Transverse colon (tissue), 4 donors: ENCODE data around the gene ATP8A1. TPM values are rescaled to one million over a fixed set of nuclear protein-coding genes. Genes with fewer than 3 reads are reported as not detected.

Experiments used
- DNase-seq: peaks from one replicate; pipeline ENCODE4 v3.0.0-alpha.2; 2019
- H3K27ac ChIP-seq, 4 donors: fragments of 200-600 bp; sonication (generic); 2 replicates each; pipeline ENCODE4 v1.5.1; 2016 to 2018; ENCODE audit warnings: inconsistent platforms in 4 of 4
- H3K27me3 ChIP-seq: fragments of 200-600 bp; sonication (generic); 2 replicates; pipeline ENCODE4 v1.5.1; 2017; ENCODE audit warnings: inconsistent platforms
- H3K36me3 ChIP-seq, 4 donors: fragments of 200-600 bp; sonication (generic); 2 replicates each; pipeline ENCODE4 v1.5.1; 2017 to 2019; ENCODE audit warnings: inconsistent platforms in 4 of 4
- H3K4me1 ChIP-seq, 4 donors: fragments of 200-600 bp; sonication (generic); 2 replicates each; pipeline ENCODE4 v1.5.1; 2017 to 2020; ENCODE audit warnings: inconsistent platforms in 4 of 4
- H3K4me3 ChIP-seq, 4 donors: fragments of 200-600 bp; sonication (generic); 1 replicate in 1 of 4; 2 replicates in 3 of 4; pipeline versions ENCODE4 v1.5.1 to v1.6.1; 2017 to 2019; ENCODE audit warnings: inconsistent platforms in 4 of 4
- H3K9me3 ChIP-seq, 2 donors: fragments of 200-600 bp; sonication (generic); 2 replicates each; pipeline ENCODE4 v1.5.1; 2017 to 2019; ENCODE audit warnings: inconsistent platforms in 2 of 2
- EP300 ChIP-seq: sonication (generic); formaldehyde crosslinking; IDR thresholded peaks from one replicate; pipeline ENCODE4 v1.6.1; 2017; ENCODE audit warnings: antibody characterized with exemption, low read depth
- POLR2A ChIP-seq: fragments of 450-650 bp; IDR thresholded peaks from one replicate; pipeline ENCODE4 v1.6.1; 2016; ENCODE audit warnings: antibody characterized with exemption, mild to moderate bottlenecking, moderate library complexity
- POLR2AphosphoS5 ChIP-seq, 3 donors: sonication (generic); formaldehyde crosslinking; IDR thresholded peaks; one replicate each; pipeline ENCODE4 v1.6.1; 2016; ENCODE audit warnings: antibody characterized with exemption in 3 of 3
- WGBS, 2 donors: methylation state at CpG; one replicate each; pipeline ENCODE4 v1.1.5; 2018; ENCODE audit warnings: low coverage in 1 of 2; 5-methylcytosine and 5-hydroxymethylcytosine counted together
- in situ Hi-C, 4 donors: fragments of 200-750 bp; cut with MboI; loops; one replicate each; pipeline versions ENCODE4 v1.15.0 to v1.15.1; 2017; ENCODE audit warnings: low sequenced_read_pairs in 3 of 4, low pct_ligation_motif_present in 1 of 4, low pct_unique_long_range_greater_than_20kb in 1 of 4
- intact Hi-C: fragments of 100-400 bp; cut with DNase I; formaldehyde crosslinking; loops from one replicate; pipeline ENCODE4 v1.15.1; 2023; ENCODE audit warnings: low total_unique reads
- total RNA-seq, 4 donors: library from RNA; depleted of rRNA; stranded (reverse); fragments of >200 nt; gene quantifications; one replicate each; pipeline ENCODE4 v1.1.0, GENCODE V29; 2016
- TF ChIP-seq, protein P1 (sequence below), 5 experiments: fragments of 200-600 bp in 3 of 5; fragments of 450-650 bp in 2 of 5; sonication (generic) in 3 of 5; IDR thresholded peaks; 1 replicate in 2 of 5; 2 replicates in 3 of 5; pipeline ENCODE4 v1.5.1; 2016 to 2017; ENCODE audit warnings: antibody characterized with exemption in 5 of 5, inconsistent platforms in 3 of 5, mild to moderate bottlenecking in 2 of 5, moderate library complexity in 1 of 5

The ATP8A1 gene
- total RNA-seq, 4 donors from 2014 or later = 72.2 to 255 (median 166) TPM

- DNase-seq = no peak
- H3K9me3 ChIP-seq = no peaks in the 10 kb centered on the region
- in situ Hi-C loops = no loop called here
- intact Hi-C loops = no loop called here
- no peak overlapping the region for H3K27ac ChIP-seq
- 94 to 95% methylated on average over 3 to 5 of the region's 5 CpGs for WGBS, 2 donors
- no peak for TF ChIP-seq POLR2AphosphoS5 (IDR thresholded peaks at IDR 0.05)
- TF ChIP-seq, protein P1, sequence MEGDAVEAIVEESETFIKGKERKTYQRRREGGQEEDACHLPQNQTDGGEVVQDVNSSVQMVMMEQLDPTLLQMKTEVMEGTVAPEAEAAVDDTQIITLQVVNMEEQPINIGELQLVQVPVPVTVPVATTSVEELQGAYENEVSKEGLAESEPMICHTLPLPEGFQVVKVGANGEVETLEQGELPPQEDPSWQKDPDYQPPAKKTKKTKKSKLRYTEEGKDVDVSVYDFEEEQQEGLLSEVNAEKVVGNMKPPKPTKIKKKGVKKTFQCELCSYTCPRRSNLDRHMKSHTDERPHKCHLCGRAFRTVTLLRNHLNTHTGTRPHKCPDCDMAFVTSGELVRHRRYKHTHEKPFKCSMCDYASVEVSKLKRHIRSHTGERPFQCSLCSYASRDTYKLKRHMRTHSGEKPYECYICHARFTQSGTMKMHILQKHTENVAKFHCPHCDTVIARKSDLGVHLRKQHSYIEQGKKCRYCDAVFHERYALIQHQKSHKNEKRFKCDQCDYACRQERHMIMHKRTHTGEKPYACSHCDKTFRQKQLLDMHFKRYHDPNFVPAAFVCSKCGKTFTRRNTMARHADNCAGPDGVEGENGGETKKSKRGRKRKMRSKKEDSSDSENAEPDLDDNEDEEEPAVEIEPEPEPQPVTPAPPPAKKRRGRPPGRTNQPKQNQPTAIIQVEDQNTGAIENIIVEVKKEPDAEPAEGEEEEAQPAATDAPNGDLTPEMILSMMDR (IDR thresholded peaks at IDR 0.05) = no peak
- no peak for TF ChIP-seq EP300
- no peak for TF ChIP-seq POLR2A
- H3K4me3 ChIP-seq = no peak overlapping the region
- no peaks in the 10 kb centered on the region for H3K27me3 ChIP-seq
- peaks cover 0 to 25% (median 9%) of the 10 kb centered on the region in 4 donors for H3K36me3 ChIP-seq
- H3K4me1 ChIP-seq = no peaks in the 10 kb centered on the region
Observed at GRCh38 chr4:42420140-42420539, 236.8 kb downstream of the ATP8A1 start.

DNA sequence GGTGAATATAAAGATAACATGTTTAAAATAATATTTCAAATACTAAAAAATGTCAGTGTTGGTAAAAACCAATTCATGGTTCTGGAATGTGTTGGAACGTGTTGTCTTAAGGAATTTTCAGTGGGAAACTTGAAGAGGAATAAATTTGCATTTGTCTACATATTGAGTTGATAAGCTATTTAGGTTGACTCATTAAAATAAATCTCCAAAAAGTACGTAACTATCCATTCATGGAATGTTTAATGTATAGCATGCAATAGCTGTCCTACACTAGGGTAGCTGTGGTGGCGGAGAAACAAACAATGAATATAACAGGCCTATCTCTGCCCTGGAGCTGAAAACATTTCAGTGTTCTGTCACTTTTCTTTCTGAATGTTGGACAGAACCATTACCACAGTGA, 239.4 kb downstream of the ATP8A1 start:
- no peaks in the 10 kb centered on the region for H3K9me3 ChIP-seq
- no peak overlapping the region for H3K4me3 ChIP-seq
- intact Hi-C loops = no loop called here
- TF ChIP-seq, protein P1 (IDR thresholded peaks at IDR 0.05) = no peak
- TF ChIP-seq EP300 (no peak), POLR2A (no peak), POLR2AphosphoS5 (IDR thresholded peaks at IDR 0.05) (no peak)
- in situ Hi-C loops = no loop called here
- no peak for DNase-seq
- H3K27ac ChIP-seq = no peak overlapping the region
- no peaks in the 10 kb centered on the region for H3K4me1 ChIP-seq
- 94 to 96% methylated on average over 3 of the region's 3 CpGs for WGBS, 2 donors
- no peaks in the 10 kb centered on the region for H3K27me3 ChIP-seq
- H3K36me3 ChIP-seq = peaks cover 0 to 26% (median 8%) of the 10 kb centered on the region in 4 donors

DNA sequence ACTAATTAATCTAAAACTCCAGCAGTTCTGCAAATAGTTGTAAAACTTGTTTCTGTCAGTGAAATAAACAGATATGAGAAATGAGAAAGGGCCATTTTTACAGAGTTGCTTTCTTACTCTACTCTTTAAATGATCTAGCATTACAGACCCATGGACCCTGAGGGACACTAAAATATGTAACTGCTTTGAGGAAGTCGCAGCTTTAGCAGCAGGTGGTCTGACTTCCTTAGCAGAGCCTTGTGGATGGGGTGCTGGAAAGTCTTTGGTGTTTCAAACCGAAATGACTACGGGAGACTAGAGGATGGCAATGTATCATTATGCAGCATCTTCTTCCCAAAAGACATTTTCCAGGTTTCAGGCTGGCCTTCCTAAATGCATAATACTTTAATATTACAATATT, 240.9 kb downstream of the ATP8A1 start:
- in situ Hi-C loops (no loop called here), intact Hi-C loops (no loop called here)
- Histone ChIP-seq H3K36me3 (peaks cover 0 to 15% (median under 1%) of the 10 kb centered on the region in 4 donors), H3K9me3 (no peaks in the 10 kb centered on the region), H3K4me3 (no peak overlapping the region), H3K4me1 (no peaks in the 10 kb centered on the region), H3K27me3 (no peaks in the 10 kb centered on the region), H3K27ac (no peak overlapping the region)
- 69 to 71% methylated on average over 3 of the region's 3 CpGs for WGBS, 2 donors
- TF ChIP-seq, protein P1 (IDR thresholded peaks at IDR 0.05) = no peak
- TF ChIP-seq POLR2A (no peak), POLR2AphosphoS5 (IDR thresholded peaks at IDR 0.05) (no peak), EP300 (no peak)
- DNase-seq = no peak

DNA sequence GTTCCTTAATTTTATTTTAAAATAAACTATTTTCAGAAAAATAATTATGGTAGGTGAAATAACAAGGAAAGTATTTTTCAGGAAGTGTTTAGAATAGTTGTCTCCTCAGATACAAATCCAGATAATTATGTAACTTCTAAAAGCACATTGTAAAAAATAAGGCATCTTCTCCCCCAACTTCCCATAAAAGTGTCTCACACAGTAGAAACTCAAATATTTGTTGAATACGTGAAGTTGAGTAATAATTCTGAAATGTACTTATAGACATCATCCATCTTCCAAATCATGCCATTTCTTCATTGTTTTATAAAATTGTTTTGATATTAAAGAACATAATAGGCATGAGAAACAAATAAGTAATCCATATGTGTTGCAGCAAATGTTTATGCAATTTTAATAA, 241.6 kb downstream of the ATP8A1 start:
- Histone ChIP-seq H3K4me1 (no peaks in the 10 kb centered on the region), H3K36me3 (peaks cover 0 to 12% (median 0%) of the 10 kb centered on the region in 4 donors), H3K27me3 (no peaks in the 10 kb centered on the region), H3K27ac (no peak overlapping the region), H3K9me3 (no peaks in the 10 kb centered on the region), H3K4me3 (no peak overlapping the region)
- intact Hi-C loops (no loop called here), in situ Hi-C loops (no loop called here)
- no peak for DNase-seq
- TF ChIP-seq EP300 = no peak
- TF ChIP-seq, protein P1 (IDR thresholded peaks at IDR 0.05) = no peak
- no peak for TF ChIP-seq POLR2AphosphoS5 (IDR thresholded peaks at IDR 0.05)
- TF ChIP-seq POLR2A = no peak
- WGBS, 2 donors = 78 to 88% methylated on average over 1 of the region's 1 CpG
